SKM-1 (cell line): ENCODE results near the gene SCAMP2.
"Not testable (repeated sequence)": the region's sequence is repeated elsewhere in the genome, so short reads cannot be mapped to it uniquely, and the experiment has no call there.

Source experiments
- DNase-seq: peaks from one replicate; lab custom pipeline; 2025; ENCODE audit not compliant: unreplicated experiment; lab: John Stamatoyannopoulos, UW

Gene SCAMP2

GRCh38 chr15:74891469-74891868 lies 18.3 kb upstream of the SCAMP2 start:
- no peak for DNase-seq

DNA sequence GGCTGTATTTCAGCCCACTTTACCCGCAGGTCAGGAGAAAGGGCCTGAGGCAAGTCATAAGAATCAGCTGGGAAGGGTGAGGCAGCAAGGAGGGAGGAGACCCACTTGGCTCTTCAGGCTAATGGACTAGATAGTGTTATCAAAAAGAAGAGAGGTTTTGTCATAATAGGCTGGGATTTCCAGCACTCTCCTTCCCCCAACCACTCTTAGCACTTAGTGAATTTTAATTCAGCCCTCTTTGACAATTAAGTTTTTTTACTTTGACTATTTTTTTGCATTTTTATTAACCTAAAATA lies 17.4 kb upstream of the SCAMP2 start:
- DNase-seq: no peak

DNA sequence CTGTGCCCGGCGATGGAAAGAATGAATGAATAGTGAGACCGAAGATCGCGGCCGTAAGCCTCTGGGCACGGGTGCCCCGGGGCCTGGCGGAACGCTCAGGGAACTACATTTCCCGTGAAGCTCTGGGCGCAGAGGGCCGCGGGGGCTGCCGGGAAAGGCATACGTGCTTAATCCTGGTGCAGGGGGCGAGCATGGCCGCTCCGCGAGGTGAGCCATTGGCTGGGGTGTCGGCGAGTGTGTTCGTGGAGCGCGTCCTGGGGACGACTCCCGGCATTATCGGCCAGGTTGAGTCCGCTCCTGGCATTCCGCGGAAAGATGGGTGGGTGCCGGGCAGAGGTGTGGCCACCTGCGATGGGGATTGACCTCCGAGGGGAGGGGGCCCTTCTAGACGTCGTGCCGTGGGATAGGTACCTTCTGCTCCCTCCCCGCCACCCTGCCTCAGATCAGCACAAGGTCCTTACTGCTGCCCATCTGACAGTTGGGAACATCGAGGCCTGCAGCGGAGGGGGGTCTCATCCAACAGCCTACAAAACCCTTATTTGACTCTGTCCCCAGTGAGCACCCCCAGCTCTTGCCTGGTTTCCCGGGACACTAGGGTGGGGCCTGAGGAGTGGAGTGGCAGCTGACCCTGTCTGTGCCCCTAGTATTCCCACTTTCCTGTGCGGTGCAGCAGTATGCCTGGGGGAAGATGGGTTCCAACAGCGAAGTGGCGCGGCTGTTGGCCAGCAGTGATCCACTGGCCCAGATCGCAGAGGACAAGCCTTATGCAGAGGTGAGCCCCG lies 16.9 kb upstream of the SCAMP2 start, which contains the start of gene MPI:
TSS of gene MPI (plus strand) at position 160 of the 782 bp plus-strand sequence. CDS start at position 192, 32 bp downstream.
- DNase-seq: peak; percentile 50

DNA sequence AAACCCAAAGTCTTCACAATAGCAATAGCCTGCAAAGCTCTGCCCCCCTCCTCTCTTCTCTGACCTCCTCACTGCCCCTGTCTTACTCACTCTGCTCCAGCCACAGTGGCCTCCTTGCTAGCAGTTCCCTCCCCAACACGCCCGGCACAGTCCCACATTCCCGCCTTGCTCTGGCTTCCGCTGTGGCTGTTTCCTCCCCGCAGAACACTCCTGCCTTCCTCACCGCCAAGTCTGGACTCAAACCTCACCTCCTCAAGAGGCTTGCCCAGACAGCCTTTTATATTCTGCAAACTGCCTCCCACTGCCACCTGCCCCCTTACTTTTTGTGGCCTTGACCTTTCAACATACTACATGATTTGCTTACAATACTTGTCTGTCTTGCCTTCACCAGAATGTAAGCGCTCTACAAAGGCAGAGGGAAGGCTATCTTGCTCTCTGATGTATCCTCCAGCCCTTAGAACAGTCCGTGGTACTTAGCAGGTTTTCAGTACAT lies 16.3 kb upstream of the SCAMP2 start:
- no peak for DNase-seq

DNA sequence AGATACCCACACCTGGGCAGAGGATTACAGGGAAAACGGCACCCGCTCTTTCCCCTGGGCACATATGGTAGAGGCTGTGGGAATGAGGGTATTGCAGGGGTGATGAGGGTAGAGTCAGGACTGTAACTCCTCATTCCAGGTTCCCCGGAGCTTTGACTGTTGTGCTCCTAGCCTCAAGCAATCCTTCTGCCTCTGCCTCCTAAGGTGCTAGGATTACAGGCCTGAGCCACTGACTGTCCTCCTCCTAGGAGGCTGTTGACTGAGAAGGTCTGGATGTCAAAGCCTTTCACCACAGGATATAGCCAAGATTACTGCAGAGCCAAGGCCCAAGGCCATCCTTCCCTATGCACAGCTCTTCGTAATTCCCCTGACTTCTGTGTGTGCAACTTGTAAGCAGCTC lies 15.6 kb upstream of the SCAMP2 start:
- no peak for DNase-seq

- not testable (repeated sequence) for DNase-seq
Measured at GRCh38 chr15:74887537-74888193, 14.5 kb upstream of the SCAMP2 start.

- no peak for DNase-seq
Measured at GRCh38 chr15:74885461-74885860, 12.3 kb upstream of the SCAMP2 start.

DNA sequence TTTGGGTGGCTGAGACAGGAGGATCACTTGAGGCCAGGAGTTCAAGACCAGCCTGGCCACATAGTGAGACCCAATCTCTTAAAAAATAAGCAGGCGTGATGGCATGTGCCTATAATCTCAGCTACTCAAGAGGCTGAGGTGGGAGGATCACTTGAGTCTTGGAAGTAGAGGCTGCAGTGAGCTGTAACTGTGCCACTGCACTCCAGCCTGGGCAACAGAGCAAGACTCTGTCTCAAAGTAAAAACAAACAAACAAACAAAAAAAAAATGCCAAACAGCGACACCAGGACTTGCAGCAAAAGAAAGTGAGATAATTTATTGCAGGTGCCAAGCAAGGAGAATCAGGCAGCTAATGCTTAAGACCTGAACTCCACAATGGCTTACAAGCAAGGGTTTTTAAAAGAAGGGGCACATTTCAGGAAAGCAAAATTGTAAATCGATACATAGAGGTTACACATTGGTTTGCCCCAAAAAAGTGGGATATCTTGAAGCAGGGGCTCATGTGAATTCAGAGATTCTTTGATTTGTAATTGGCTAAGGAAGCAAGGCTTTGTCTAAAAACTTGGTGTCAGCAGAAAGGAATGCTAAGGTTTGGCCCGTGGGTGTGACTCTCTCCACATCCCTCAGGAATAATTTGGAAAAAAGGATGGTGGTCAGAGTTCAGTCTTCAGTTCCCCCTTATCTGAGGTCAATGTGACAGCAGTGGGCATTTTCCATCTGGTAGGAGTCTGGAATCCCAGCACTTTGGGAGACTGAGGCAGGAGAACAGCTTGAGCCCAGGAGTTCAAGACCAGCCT lies 11.5 kb upstream of the SCAMP2 start:
- DNase-seq: no peak

DNA sequence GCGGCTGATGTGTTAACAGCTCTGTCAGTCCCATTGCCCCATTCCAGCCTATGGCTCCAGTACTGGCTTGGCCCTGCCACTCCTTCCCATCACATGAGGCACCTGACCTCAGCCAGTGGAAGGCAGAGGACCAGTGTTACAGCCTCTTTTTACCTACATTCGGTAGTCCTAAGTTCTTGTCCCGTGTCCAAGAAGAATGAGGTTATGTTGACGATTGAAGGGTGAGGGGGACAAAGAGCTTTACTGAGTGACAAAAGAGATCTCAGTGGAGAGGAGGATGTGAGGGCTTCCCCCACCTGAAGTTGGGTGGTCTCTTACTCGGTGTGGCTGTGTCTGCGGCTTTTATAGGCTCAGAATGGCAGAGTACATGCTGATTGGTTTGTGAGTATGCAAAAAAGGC lies 9.4 kb upstream of the SCAMP2 start:
- no peak for DNase-seq

- no peak for DNase-seq
Measured at GRCh38 chr15:74878273-74878672, 5.1 kb upstream of the SCAMP2 start.

DNA sequence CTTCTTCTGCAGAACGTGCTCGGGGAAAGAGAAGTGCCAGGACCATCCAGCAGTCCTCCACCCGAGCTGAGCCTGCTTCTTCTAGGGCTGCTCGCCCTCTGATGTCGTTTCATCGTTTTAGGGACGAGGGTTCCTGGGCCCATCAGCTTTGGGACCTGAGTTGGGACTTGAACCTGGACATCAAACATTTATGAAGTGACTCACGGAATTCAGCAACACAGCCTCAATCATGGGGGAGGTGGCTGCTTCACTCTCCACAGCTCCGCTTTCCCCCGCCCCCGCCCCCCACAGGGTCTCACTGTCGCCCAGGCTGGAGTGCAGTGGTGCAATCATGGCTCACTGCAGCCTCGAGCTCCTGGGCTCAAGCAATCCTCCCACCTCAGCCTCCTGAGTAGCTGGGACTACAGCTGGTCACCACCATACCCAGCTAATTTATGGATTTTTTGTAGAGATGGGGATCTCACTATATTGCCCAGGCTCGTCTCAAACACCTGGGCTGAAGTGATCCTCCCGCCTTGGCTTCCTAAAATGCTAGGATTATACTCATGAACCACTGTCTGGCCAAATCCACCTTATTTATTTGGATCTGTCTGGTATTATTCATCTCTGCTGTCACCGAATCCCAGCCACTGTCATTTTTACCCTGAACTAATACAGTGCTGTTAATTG lies 725 bp upstream of the SCAMP2 start:
- peak; percentile 32 for DNase-seq

DNA sequence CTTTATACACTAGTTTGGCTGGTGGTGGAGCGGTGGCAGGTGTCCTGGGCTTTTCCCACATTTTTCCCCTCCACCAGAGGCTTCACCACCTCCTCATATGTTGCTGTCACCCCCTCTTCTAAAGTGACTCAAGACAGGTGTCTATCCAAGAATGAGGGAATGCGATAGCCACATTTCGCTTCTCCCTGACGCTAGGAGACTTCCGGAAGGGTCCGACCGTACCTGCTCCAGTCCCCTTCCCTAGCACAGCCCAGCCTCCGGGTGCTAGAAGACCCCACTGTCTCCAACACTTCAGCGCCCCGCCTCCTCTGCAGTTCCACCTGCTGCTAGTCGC lies 496 bp downstream of the SCAMP2 start:
- DNase-seq: no peak

DNA sequence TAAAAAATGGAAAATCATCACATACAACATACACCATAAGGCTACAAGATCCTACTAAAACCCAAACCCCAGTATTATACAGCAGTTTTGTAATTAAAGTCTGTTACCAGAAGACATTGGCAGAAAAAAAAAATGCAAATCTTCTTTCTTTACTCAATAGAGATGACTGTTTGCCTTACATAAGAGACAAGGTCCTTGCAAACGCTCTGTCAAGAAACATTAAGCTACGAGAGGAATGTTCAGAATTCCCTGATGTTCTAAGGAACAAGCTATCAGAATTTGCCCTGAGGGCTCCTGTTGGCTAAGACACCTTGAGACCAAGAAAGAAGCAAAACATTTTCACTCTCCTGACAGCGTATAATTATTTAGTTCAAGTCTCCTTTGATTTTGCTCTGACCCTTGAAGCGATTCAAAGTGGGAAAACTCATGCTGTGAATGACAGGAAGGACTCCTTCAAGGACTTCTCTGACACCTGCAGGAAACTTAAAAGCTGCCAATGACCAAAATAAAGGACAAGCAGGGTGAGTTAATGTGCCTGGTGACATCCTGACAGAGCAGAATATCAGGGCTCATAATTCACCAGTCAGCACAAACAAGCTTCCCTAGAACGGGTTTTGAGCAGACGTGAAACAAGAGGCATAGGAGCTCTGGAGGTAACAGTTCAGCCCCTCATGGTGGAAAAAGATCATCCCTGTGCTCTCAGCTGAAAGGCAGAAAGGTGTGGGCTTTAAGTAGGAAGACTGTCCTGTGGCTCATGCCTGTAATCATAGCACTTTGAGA lies 2.5 kb downstream of the SCAMP2 start:
- no peak for DNase-seq

DNA sequence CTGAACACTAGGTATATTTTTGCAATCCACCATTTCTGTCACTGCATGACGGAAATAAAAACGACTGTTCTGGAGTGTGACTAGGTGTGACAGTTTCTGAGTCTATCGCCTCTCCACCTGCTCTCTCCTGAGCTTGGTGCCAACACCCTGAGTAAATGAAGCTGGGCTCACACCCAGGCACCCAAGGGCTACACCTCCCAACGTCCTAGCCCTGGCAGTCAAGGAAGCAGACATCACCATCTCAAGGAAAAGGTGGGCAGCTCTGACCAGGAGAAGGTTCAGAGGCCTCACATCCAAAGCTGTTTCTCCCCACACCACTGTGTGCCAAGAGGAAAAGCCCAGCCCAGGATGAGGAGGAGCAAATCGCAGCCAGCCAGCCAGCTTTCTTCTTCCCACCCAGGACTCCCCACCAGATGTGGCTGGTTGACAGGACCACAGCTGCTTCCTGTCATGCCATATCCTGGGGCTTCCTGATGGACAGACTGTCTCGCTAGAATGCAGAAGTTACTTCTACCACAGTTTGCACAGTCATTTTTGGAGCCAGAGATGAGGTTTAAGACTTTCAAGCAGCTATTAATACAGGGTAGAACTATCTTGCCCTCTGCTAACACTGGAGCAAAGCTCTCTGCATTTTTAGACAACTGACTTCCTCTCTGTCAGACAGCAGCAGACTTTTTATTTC lies 3.3 kb downstream of the SCAMP2 start:
- DNase-seq: peak; percentile 70

- DNase-seq: no peak
Measured at GRCh38 chr15:74869372-74869725, 3.8 kb downstream of the SCAMP2 start.

DNA sequence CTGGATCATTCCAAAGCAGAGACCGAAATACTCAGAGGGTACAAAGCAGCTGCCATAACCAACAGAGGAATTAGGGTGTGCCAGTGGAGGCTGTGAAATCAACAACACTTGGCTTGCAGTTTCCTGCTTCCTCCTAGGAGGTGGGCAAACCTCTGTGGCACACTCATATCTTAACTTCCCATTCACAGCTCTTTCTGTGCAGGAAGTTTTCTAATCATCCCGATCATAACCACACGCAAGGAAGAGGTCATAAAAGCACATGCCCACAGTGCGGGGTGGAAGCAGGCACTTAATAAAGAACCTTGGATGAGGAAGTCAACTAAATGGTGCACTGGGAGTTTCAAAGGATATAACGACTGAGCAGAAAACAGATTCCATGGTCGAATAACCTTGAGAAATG lies 5.1 kb downstream of the SCAMP2 start:
- DNase-seq: peak; percentile 71

DNA sequence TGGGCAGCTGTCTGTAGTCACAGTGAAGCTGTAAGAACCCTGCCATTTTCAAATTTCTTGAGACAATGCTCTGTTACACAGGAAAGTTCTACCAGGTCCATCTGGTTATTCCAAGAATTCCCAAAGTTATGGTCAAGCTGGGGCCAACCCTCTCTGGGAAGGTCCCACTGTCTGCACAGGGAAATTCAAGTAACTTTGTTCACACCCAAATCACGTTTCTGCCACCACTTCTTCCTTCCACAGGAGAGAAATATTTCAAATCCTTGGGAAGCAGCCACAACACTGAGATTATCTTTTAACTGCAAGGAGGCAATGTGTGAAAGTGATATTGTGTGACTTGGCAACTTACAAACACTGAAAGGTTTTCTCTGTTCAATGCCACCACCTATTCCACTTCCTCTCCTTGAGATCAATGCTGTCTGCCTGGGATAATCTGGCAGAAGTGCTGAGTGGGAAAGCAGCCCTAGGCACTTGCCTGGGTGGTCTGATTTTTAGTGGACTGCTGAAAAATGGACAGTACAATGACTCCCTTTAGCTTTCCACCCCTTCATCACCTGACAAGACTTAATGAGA lies 5.6 kb downstream of the SCAMP2 start:
- DNase-seq: no peak

GRCh38 chr15:74866090-74866489 lies 7.1 kb downstream of the SCAMP2 start:
- DNase-seq: no peak

- no peak for DNase-seq
Measured at GRCh38 chr15:74865316-74865715, 7.8 kb downstream of the SCAMP2 start.

- no peak for DNase-seq
Measured at GRCh38 chr15:74864296-74864695, 8.9 kb downstream of the SCAMP2 start.
